ENCODE measurements around the gene KCND2. TPM values are rescaled to one million over a fixed set of nuclear protein-coding genes. Genes with fewer than 3 reads are reported as not detected.
"Not testable (repeated sequence)": the region's sequence is repeated elsewhere in the genome, so short reads cannot be mapped to it uniquely, and the experiment has no call there.

Gene KCND2
- 1 to 10 TPM in 1 of 4 donors, under 1 TPM in 2, not detected in 1; under 0.01 to 1.3 (median 0.59) TPM for total RNA-seq

DNA sequence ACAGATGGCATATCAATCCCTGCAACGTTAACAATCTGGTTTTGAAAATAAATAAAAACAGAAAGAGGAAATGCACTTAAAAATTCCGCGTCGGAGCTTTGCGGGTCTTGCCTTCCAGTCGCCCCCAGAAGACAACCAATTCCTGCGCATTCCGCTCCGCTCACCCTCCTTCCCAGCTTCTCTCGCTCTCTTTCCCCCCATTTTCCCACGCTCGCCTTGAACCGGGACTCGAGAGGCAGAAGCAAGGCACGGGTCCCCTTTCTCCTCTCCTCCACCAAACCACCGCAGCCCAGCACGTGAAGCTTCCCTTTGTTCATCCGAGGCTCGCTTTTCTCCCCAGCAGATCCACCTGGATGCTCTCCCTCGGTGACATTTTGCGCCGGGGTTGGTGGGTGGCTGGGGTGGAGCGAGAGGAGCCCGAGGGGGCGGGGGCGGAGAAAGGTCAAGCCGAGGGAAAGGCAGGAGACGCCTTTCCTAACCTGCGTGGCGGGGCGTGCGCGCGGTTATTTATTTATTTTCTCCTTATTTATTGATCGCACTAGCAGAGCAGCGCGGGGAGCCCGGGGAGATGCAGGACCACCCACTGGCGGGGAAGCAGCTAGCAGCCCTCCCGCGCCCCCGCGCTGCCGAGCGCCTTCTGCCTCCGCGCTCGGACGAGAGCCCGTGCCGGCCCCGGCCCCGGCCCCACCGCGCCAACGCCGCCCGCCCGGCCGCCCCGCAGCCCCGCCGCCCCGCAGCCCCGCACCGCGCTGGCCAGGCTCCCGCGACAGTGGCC lies at the start of gene KCND2:
TSS of gene KCND2 (plus strand) at position 475 of the 775 bp plus-strand sequence.
- H3K27me3 ChIP-seq: peaks cover 0 to 20% of the 10 kb centered on the region in 2 donors
- H3K4me3 ChIP-seq: peak within 1 kb of the TSS; percentile 16 to 52 (median 20)
- 0 to 2% methylated on average over 35 to 55 of the region's 69 CpGs for WGBS, 2 donors
- no peak within 1 kb of the TSS for H3K27ac ChIP-seq
- H3K9me3 ChIP-seq: peaks cover 0 to 7% (median 0%) of the 10 kb centered on the region in 4 donors
- no peak for DNase-seq (ENCODE audit: low spot score in 2 of 2)
- TF ChIP-seq, protein P1, sequence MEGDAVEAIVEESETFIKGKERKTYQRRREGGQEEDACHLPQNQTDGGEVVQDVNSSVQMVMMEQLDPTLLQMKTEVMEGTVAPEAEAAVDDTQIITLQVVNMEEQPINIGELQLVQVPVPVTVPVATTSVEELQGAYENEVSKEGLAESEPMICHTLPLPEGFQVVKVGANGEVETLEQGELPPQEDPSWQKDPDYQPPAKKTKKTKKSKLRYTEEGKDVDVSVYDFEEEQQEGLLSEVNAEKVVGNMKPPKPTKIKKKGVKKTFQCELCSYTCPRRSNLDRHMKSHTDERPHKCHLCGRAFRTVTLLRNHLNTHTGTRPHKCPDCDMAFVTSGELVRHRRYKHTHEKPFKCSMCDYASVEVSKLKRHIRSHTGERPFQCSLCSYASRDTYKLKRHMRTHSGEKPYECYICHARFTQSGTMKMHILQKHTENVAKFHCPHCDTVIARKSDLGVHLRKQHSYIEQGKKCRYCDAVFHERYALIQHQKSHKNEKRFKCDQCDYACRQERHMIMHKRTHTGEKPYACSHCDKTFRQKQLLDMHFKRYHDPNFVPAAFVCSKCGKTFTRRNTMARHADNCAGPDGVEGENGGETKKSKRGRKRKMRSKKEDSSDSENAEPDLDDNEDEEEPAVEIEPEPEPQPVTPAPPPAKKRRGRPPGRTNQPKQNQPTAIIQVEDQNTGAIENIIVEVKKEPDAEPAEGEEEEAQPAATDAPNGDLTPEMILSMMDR (IDR thresholded peaks at IDR 0.05): no peak
- TF ChIP-seq EP300 (IDR thresholded peaks at IDR 0.05): no peak
- TF ChIP-seq POLR2A (IDR thresholded peaks at IDR 0.05): no peak
- no peaks in the 10 kb centered on the region for H3K36me3 ChIP-seq
- H3K4me1 ChIP-seq: peaks cover 0 to 17% (median 0%) of the 10 kb centered on the region in 4 donors

GRCh38 chr7:120226188-120226587 lies 46.8 kb upstream of the KCND2 start:
- H3K27ac ChIP-seq: no peak overlapping the region
- DNase-seq (ENCODE audit: low spot score in 2 of 2): no peak
- H3K4me3 ChIP-seq: no peak overlapping the region
- WGBS, 2 donors: 48 to 60% methylated on average over 1 of the region's 1 CpG
- no peak for TF ChIP-seq POLR2A (IDR thresholded peaks at IDR 0.05)
- TF ChIP-seq, protein P1 (IDR thresholded peaks at IDR 0.05): no peak
- peaks cover 0 to 1% (median 0%) of the 10 kb centered on the region in 4 donors for H3K9me3 ChIP-seq
- no peaks in the 10 kb centered on the region for H3K36me3 ChIP-seq
- H3K27me3 ChIP-seq: no peaks in the 10 kb centered on the region
- H3K4me1 ChIP-seq: no peaks in the 10 kb centered on the region

GRCh38 chr7:120227255-120227654 lies 45.7 kb upstream of the KCND2 start:
- Histone ChIP-seq H3K4me3 (no peak overlapping the region), H3K27me3 (no peaks in the 10 kb centered on the region), H3K4me1 (no peaks in the 10 kb centered on the region), H3K36me3 (no peaks in the 10 kb centered on the region), H3K9me3 (peaks cover 0 to 3% (median 0%) of the 10 kb centered on the region in 4 donors), H3K27ac (no peak overlapping the region)
- 74 to 76% methylated on average over 3 of the region's 3 CpGs for WGBS, 2 donors
- TF ChIP-seq, protein P1 (IDR thresholded peaks at IDR 0.05): no peak
- TF ChIP-seq POLR2A (IDR thresholded peaks at IDR 0.05) (no peak), EP300 (IDR thresholded peaks at IDR 0.05) (no peak)
- DNase-seq (ENCODE audit: low spot score in 2 of 2): no peak

GRCh38 chr7:120229084-120229483 lies 43.9 kb upstream of the KCND2 start:
- TF ChIP-seq POLR2A (IDR thresholded peaks at IDR 0.05) (no peak), EP300 (IDR thresholded peaks at IDR 0.05) (no peak)
- TF ChIP-seq, protein P1 (IDR thresholded peaks at IDR 0.05): no peak
- Histone ChIP-seq H3K9me3 (peaks cover 0 to 3% (median 0%) of the 10 kb centered on the region in 4 donors), H3K27ac (no peak overlapping the region), H3K36me3 (no peaks in the 10 kb centered on the region), H3K4me1 (no peaks in the 10 kb centered on the region), H3K27me3 (no peaks in the 10 kb centered on the region), H3K4me3 (no peak overlapping the region)
- 33 to 40% methylated on average over 3 of the region's 3 CpGs for WGBS, 2 donors
- DNase-seq (ENCODE audit: low spot score in 2 of 2): no peak

GRCh38 chr7:120233338-120233737 lies 39.6 kb upstream of the KCND2 start:
- no peak for DNase-seq (ENCODE audit: low spot score in 2 of 2)
- Histone ChIP-seq H3K4me3 (no peak overlapping the region), H3K27me3 (no peaks in the 10 kb centered on the region), H3K4me1 (no peaks in the 10 kb centered on the region), H3K9me3 (peaks cover 0 to 3% (median 0%) of the 10 kb centered on the region in 4 donors), H3K27ac (no peak overlapping the region), H3K36me3 (no peaks in the 10 kb centered on the region)
- 85 to 86% methylated on average over 1 of the region's 1 CpG for WGBS, 2 donors
- no peak for TF ChIP-seq POLR2A (IDR thresholded peaks at IDR 0.05)
- TF ChIP-seq, protein P1 (IDR thresholded peaks at IDR 0.05): no peak
- no peak for TF ChIP-seq EP300 (IDR thresholded peaks at IDR 0.05)

DNA sequence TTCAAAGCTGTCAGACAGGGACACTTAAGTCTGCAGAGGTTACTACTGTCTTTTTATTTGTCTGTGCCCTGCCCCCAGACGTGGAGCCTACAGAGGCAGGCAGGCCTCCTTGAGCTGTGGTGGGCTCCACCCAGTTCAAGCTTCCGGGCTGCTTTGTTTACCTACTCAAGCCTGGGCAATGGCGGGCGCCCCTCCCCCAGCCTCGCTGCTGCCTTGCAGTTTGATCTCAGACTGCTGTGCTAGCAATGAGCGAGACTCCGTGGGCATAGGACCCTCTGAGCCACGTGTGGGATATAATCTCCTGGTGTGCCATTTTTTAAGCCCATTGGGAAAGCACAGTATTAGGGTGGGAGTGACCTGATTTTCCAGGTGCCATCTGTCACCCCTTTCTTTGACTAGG lies 32.6 kb upstream of the KCND2 start:
- not testable (repeated sequence) for DNase-seq (ENCODE audit: low spot score in 2 of 2); H3K27me3 ChIP-seq; H3K36me3 ChIP-seq; H3K4me1 ChIP-seq; H3K27ac ChIP-seq; H3K4me3 ChIP-seq; H3K9me3 ChIP-seq
- 76 to 79% methylated on average over 8 of the region's 8 CpGs for WGBS, 2 donors

All from tibial nerve (tissue), 4 donors.